GM08714 (cell line): ENCODE data around the gene DCUN1D5.

Source experiments
- H3K4me3 ChIP-seq: fragments of 200-500 bp; sonication (Bioruptor generic); 2 replicates; pipeline ENCODE4 v1.5.1; 2014; ENCODE audit warnings: mild to moderate bottlenecking, low read length, inconsistent platforms
- ZNF274 ChIP-seq: IDR thresholded peaks from 2 replicates; pipeline ENCODE4 v1.6.1; 2012; ENCODE audit warnings: mild to moderate bottlenecking, low read depth, low read length

Gene DCUN1D5

GRCh38 chr11:103076361-103076760 is 15.6 kb downstream of the DCUN1D5 start:
- H3K4me3 ChIP-seq: no peak overlapping the region
- TF ChIP-seq ZNF274: no peak

GRCh38 chr11:103071008-103071407 is 21.0 kb downstream of the DCUN1D5 start:
- no peak for TF ChIP-seq ZNF274
- no peak overlapping the region for H3K4me3 ChIP-seq

GRCh38 chr11:103070142-103070541 is 21.8 kb downstream of the DCUN1D5 start:
- no peak for TF ChIP-seq ZNF274

GRCh38 chr11:103069367-103069766 is 22.6 kb downstream of the DCUN1D5 start:
- no peak for TF ChIP-seq ZNF274

More at GRCh38 chr11:103070142-103070541, 21.8 kb downstream of the DCUN1D5 start:
- H3K4me3 ChIP-seq: no peak overlapping the region

GRCh38 chr11:103067118-103067517 is 24.8 kb downstream of the DCUN1D5 start:
- TF ChIP-seq ZNF274: no peak
- no peak overlapping the region for H3K4me3 ChIP-seq

More at GRCh38 chr11:103069367-103069766, 22.6 kb downstream of the DCUN1D5 start:
- H3K4me3 ChIP-seq: no peak overlapping the region

GRCh38 chr11:103061656-103062055 is 30.3 kb downstream of the DCUN1D5 start:
- no peak for TF ChIP-seq ZNF274

GRCh38 chr11:103055221-103055890 is 36.6 kb downstream of the DCUN1D5 start:
- TF ChIP-seq ZNF274: no peak

More at GRCh38 chr11:103061656-103062055, 30.3 kb downstream of the DCUN1D5 start:
- H3K4me3 ChIP-seq: no peak overlapping the region

GRCh38 chr11:103053997-103054396 is 38.0 kb downstream of the DCUN1D5 start:
- no peak for TF ChIP-seq ZNF274
- no peak overlapping the region for H3K4me3 ChIP-seq

More at GRCh38 chr11:103055221-103055890, 36.6 kb downstream of the DCUN1D5 start:
- H3K4me3 ChIP-seq: no peak overlapping the region

- no peak overlapping the region for H3K4me3 ChIP-seq
- TF ChIP-seq ZNF274: no peak
Measured at GRCh38 chr11:103051981-103052380, 40.0 kb downstream of the DCUN1D5 start.

GRCh38 chr11:103051151-103051801 is 40.7 kb downstream of the DCUN1D5 start:
- TF ChIP-seq ZNF274: no peak
- H3K4me3 ChIP-seq: no peak overlapping the region

- no peak for TF ChIP-seq ZNF274
- H3K4me3 ChIP-seq: no peak overlapping the region
Measured at GRCh38 chr11:103050351-103050750, 41.6 kb downstream of the DCUN1D5 start.

GRCh38 chr11:103047837-103048236 is 44.1 kb downstream of the DCUN1D5 start:
- no peak overlapping the region for H3K4me3 ChIP-seq
- TF ChIP-seq ZNF274: no peak

GRCh38 chr11:103043826-103044678 is 47.9 kb downstream of the DCUN1D5 start:
- no peak for TF ChIP-seq ZNF274
- no peak overlapping the region for H3K4me3 ChIP-seq

GRCh38 chr11:103042161-103042560 is 49.8 kb downstream of the DCUN1D5 start:
- no peak overlapping the region for H3K4me3 ChIP-seq
- TF ChIP-seq ZNF274: no peak
